GM12864 (cell line): ENCODE data around the gene RGS16.

ENCODE experiments used
- DNase-seq: peaks from one replicate; pipeline ENCODE4 v3.0.0-alpha.2; 2011; ENCODE audit warnings: low read depth
- H3K4me3 ChIP-seq: 2 replicates; pipeline ENCODE4 v1.5.1; 2011; ENCODE audit warnings: mild to moderate bottlenecking, low read depth, low read length, control low read depth
- CTCF ChIP-seq: IDR thresholded peaks from 2 replicates; pipeline ENCODE4 v1.5.1; 2011; ENCODE audit warnings: low read depth, mild to moderate bottlenecking, moderate library complexity, low read length, control low read depth, inconsistent platforms; ENCODE audit errors: missing control alignments

The RGS16 gene

DNA sequence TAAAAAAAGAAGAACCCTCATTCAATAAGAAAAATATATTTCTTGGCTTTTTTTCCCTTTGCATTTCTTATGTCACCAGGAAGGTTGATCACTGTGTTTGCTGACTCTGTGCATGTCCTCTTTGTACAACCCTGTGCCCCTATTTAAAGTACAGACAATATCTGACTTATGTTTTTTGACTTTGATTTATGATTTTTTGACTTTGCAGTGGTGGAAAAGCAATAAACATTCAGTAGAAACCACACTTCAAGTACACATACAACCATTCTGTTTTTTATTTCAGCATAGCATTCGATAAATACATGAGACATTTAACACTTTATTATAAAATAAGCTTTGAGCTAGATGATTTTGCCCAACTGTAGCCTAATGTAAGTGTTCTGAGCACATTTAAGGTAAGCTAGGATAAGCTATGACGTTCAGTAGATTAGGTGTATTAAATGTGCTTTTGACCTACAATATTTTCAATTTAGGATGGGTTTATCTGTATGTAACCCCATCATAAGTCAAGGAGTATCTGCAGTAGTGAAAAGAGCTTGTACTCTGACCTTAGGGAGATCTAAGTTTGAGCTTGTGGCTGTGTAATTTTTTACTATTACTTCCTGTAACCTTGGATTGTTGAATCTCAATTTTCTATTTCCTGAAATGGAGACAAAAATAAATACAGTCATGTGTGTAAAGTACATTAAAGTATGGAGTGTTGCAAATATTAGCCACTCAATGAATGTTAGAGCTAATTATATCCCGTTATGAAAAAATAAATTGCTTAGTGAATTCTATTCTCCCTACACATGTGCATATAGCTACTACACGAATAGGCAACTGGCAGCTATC, 16.3 kb downstream of the RGS16 start:
- DNase-seq = no peak
- TF ChIP-seq CTCF = no peak
- H3K4me3 ChIP-seq = peak overlapping the region; percentile 60

DNA sequence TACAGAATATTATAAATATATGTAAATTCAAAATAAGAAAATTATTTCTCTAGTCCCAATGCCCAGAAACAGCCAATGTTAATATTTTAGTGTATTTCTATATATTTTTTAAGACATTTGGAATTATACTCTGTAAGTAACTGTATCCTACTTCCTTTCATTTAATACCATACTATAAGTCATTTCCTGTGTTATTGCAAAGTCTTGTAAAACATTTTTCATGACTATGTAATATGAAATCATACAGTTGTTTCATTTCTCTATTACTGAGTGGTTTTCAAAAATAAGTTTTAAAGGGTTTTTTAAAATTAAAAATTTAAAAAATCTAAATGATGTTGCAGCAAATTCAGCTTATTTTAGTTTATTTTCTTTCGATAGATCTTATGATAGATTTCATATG, 17.1 kb downstream of the RGS16 start:
- no peak overlapping the region for H3K4me3 ChIP-seq
- TF ChIP-seq CTCF = no peak
- no peak for DNase-seq

DNA sequence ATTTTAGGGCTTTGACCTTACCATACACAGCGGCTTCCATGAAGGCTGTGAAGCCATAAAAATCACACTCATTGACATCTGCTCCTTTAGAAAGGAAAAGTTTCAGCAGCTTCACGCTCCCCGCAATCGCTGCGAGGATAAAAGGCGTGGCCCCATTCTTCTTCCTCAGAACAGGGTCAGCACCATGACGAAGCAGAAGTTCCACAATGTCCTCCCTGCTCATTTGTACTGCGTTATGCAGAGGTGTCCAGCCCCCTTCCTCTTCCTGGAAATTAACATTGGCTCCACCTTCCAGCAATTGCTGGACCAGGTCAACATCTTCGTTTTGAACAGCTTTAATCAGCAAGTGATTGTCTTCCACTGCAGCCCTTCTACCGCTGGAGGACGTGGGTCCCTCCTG, 17.8 kb downstream of the RGS16 start:
- DNase-seq = no peak
- no peak for TF ChIP-seq CTCF
- no peak overlapping the region for H3K4me3 ChIP-seq

- no peak for DNase-seq
- no peak overlapping the region for H3K4me3 ChIP-seq
- no peak for TF ChIP-seq CTCF
These were observed 19.4 kb downstream of the RGS16 start for GRCh38 chr1:182584746-182585145.

- no peak for TF ChIP-seq CTCF
- H3K4me3 ChIP-seq = no peak overlapping the region
- no peak for DNase-seq
These were observed 23.5 kb downstream of the RGS16 start for GRCh38 chr1:182580736-182581135.

GRCh38 chr1:182575540-182576149, 28.5 kb downstream of the RGS16 start:
- no peak for DNase-seq
- TF ChIP-seq CTCF = no peak
- no peak overlapping the region for H3K4me3 ChIP-seq

- H3K4me3 ChIP-seq = no peak overlapping the region
- no peak for TF ChIP-seq CTCF
- no peak for DNase-seq
These were observed 30.0 kb downstream of the RGS16 start for GRCh38 chr1:182574156-182574555.
